Stimulated activated CD8-positive, alpha-beta memory T cell treated with anti-CD3 and anti-CD28 coated beads, Interleukin-4, amount 100 ng/mL, for 24 hours (primary cell): ENCODE results near the gene SSBP2.
"Not testable (repeated sequence)": the region's sequence is repeated elsewhere in the genome, so short reads cannot be mapped to it uniquely, and the experiment has no call there.

Experiments
- DNase-seq: peaks from one replicate; pipeline ENCODE4 v3.0.0-alpha.2; 2020; ENCODE audit warnings: low read depth

The SSBP2 gene

DNA sequence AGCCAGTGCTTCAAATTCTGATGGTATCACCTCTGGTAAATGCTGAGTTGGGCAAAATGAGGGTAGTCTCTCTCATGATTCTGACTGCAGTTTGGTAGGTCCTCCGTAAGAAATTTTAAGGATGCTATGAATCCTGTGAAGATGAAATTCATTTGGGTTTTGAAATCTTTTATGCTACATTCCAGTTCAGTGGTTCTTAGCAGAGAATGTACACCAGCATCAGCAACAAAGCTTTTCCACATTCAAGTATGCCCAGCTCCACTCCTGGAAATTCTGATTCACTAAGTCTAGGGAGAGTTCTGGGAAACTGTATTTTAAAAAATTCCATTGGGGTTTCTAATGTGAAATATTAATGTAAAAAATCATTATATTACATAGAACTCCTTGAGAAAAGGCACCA, 323.3 kb downstream of the SSBP2 start:
- DNase-seq, result no peak

DNA sequence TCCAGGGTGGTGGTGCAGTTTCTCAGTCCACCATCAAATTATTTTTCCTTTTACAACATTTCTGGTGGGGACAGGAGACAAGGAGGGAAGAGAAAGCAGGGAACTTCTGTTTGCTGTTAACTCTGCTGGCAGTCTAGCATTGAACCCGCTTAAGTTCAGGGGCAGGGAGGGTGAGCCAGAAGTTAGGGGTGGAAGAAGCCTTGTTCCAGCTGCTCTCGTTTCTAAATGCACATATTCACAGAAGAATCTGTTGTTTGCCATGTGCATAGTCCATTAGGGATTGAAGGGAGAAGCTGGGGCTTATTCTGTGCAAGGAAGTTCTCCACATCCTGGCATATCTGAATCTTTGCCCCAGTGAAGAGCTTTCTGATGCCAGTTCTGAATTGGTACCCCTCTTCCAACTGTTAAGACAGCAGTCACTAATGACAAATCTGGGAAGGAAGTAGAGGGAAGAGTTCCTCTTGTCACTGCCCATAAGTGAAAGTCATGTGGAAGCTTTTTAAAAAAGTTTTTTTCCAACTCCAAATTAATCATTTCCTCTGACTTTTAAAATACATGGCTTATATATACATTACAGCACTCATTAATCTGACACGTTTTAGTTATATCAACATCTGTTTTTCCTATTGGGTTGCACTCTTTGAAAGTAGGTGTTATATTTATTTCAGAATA, 324.4 kb downstream of the SSBP2 start:
- DNase-seq, result no peak

DNA sequence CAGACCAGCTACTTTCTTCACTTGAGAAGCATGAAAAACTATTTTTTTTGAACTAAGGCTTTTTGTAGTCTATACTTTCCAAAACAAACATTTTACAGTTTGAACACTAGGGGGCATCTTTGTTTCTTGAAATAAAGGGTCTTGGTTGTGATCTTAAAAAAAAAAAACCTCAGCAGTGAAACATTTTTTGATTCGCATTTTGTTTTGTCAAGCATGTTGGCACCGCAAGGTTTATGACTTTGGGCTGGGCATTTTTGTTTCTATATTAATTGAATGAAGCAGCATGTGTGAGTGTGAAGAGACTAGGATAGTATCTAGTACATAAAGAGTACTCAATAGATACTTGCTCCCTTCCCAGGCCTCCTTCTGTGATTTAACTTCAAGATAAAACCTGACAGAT, 325.3 kb downstream of the SSBP2 start:
- DNase-seq, result no peak

GRCh38 chr5:81424728-81425127, 326.2 kb downstream of the SSBP2 start:
- no peak for DNase-seq

GRCh38 chr5:81422671-81423070, 328.2 kb downstream of the SSBP2 start:
- DNase-seq, result no peak

DNA sequence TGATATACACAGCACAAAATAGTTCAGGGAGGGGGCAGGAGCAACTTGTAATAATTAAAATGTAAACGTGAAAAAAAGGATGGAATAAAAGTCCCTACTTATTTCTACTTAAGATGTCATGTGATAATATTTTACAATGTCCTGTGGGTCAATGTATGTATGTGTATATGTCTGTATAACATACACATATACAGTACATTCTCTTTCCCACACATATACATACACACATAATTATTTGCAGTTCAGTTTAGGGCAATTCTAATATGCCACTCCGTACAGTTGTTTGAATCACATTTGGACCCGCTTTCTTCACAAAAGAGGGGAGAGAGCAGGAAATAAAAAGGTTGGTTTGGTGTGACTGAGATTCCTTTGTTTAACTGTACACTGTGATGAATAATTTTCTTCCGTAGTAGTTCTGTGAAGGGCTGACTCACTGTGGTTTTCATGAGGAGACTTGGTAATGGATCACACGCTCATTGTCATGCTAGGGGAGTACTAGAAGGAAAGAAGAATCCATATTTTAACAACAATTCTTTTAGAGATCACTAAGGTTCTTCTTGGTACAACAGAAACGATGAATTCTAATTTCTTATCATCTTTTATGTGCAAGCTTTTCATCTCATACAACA, 330.7 kb downstream of the SSBP2 start:
- DNase-seq, result no peak

DNA sequence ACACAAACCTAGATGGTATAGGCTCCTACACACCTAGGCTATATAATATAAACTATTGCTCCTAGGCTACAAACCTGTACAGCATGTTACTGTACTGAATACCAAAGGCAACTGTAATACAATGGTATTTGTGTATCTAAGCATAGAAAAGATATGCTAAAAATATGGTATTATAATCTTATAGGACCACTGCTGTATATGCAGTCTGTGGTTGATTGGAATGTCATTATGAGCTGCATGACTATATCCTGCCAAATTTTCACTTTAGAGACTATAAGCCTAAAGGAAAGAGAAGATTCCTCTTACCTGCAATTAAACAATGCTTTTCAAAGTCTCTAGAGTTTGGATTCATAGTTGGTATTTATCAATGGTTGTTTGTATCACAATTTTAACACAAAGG, 332.3 kb downstream of the SSBP2 start:
- DNase-seq, result no peak

GRCh38 chr5:81417052-81417451, 333.8 kb downstream of the SSBP2 start:
- DNase-seq, result no peak

GRCh38 chr5:81409896-81410295, 341.0 kb downstream of the SSBP2 start:
- DNase-seq, result no peak

GRCh38 chr5:81409361-81409760, 341.5 kb downstream of the SSBP2 start:
- DNase-seq, result no peak

GRCh38 chr5:81408496-81408895, 342.4 kb downstream of the SSBP2 start:
- no peak for DNase-seq

DNA sequence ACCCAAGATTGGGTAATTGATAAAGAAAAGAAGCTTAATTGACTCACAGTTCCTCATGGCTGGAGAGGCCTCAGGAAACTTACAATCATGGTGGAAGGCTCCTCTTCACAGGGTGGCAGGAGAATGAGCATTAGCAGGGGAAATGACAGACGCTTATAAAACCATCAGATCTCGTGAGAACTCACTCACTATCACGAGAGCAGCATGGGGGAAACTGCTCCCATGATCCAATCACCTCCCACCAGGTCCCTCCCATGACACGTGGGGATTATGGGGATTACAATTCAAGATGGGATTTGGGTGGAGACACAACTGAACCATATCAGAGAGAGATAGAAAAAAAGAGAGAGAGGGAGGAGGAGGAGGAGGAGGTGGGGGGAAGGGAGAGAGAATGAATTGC, 343.1 kb downstream of the SSBP2 start:
- DNase-seq, result not testable (repeated sequence)

- DNase-seq, result no peak
Observed at GRCh38 chr5:81405126-81405891, 345.6 kb downstream of the SSBP2 start.

GRCh38 chr5:81402192-81402930, 348.5 kb downstream of the SSBP2 start:
- DNase-seq, result no peak

- no peak for DNase-seq
Observed at GRCh38 chr5:81401266-81401665, 349.6 kb downstream of the SSBP2 start.

DNA sequence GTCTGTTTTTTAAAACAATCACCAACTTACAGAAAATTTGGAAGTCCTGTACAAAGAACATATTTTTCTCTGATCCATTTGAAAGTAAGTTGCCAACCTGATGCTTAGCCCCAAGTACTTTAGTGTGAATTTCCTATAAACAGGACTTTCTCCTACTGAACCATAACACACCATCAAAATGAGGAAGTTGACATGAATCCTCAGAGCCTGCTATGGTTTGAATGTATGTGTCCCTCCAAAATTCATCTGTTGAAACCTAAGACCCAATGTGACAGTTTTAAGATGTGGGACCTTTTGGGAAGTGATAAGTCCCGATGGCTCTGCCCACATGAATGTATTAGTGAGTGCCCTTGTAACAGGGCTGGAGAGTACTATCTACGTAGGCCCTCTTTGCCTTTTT, 350.5 kb downstream of the SSBP2 start:
- DNase-seq, result no peak

GRCh38 chr5:81398741-81399140, 352.2 kb downstream of the SSBP2 start:
- no peak for DNase-seq

DNA sequence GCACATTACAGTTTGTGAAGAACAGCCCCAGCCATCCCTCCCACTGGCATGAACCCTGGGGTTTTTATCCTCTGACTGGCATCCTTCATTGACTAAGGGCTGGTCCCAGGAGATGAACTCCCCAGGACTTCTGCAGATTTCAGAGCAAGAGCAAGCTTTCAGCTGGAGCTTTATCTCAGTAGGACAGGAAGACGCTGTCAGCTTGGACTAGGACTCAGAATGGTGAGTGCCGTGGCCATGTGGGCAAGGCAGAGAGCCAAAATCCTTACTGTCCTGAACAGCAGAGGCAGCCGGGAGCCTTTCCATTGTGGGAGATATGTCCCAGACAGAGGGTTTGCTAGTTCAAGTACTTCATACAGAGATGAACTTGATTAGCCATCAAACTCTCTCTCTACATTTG, 353.7 kb downstream of the SSBP2 start:
- DNase-seq, result no peak

DNA sequence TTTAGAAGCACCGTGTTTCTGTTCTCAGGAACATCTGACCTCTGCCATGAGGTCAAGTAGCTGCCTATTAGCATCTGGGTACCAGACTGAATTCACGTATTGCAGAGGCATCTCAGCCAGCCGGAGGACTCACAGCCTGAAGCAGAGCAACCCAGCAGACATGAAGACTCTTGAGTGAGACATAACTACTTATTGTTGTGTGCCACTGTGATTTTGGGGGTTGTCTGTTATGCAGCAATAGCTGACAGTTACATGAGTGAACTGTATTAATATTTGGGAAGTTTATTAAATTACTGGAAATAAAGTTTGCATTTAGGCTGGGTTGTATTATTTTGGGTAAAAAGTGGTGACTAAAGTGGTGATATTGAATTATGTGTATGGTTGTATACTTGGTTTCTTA, 355.6 kb downstream of the SSBP2 start:
- DNase-seq, result no peak

- no peak for DNase-seq
Observed at GRCh38 chr5:81393783-81394718, 356.8 kb downstream of the SSBP2 start, which contains the start of gene ACOT12. Gene ACOT12 (minus strand): TSS chr5:81394134. CDS start chr5:81394114, 20 bp downstream.

DNA sequence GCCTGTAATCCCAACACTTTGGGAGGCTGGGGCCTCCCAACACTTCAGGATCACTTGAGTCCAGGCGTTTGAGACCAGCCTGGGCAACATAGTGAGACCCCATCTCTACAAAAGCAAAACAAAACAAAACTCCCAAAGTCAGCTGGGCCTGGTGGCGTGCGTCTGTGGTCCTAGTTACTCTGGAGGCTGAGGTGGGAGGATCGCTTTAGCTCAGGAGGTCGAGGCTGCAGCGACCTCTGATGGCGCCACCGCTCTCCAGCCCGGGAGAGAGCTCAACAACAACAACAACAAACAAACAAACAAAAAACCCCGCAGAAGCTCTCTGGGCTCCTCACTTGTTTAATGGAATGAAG, 357.5 kb downstream of the SSBP2 start:
- no peak for DNase-seq
